HG02571 (cell line): Measurements from ENCODE around the gene ACTL6B.
"Not testable (repeated sequence)": the region's sequence is repeated elsewhere in the genome, so short reads cannot be mapped to it uniquely, and the experiment has no call there.

Experiments used
- ATAC-seq: cut with Tn5 transposase; IDR thresholded peaks from one replicate; pipeline ENCODE4 v1.9.1; 2021; ENCODE audit warnings: mild to moderate bottlenecking, moderate library complexity; ENCODE audit not compliant: unreplicated experiment

The ACTL6B gene

GRCh38 chr7:100671353-100672327, 15.4 kb upstream of the ACTL6B start:
- ATAC-seq = no peak

GRCh38 chr7:100670074-100670473, 13.8 kb upstream of the ACTL6B start:
- no peak for ATAC-seq

- ATAC-seq = not testable (repeated sequence)
Observed at GRCh38 chr7:100669106-100669505, 12.9 kb upstream of the ACTL6B start.

GRCh38 chr7:100668069-100668449, 11.8 kb upstream of the ACTL6B start:
- ATAC-seq = no peak

- ATAC-seq = no peak
Observed at GRCh38 chr7:100667331-100668068, 11.3 kb upstream of the ACTL6B start.

- no peak for ATAC-seq
Observed at GRCh38 chr7:100665168-100665726, 9.0 kb upstream of the ACTL6B start.

- not testable (repeated sequence) for ATAC-seq
Observed at GRCh38 chr7:100662194-100662776, 6.0 kb upstream of the ACTL6B start.

- no peak for ATAC-seq
Observed at GRCh38 chr7:100654908-100655831, 1.1 kb downstream of the ACTL6B start.

- no peak for ATAC-seq
Observed at GRCh38 chr7:100649826-100650565, 6.3 kb downstream of the ACTL6B start.

GRCh38 chr7:100642534-100642907, 13.7 kb downstream of the ACTL6B start:
- ATAC-seq = no peak

GRCh38 chr7:100641860-100642533, 14.3 kb downstream of the ACTL6B start:
- ATAC-seq = no peak

GRCh38 chr7:100641463-100641859, 14.8 kb downstream of the ACTL6B start, which contains the start of gene TFR2:
Gene TFR2, minus strand, starts transcription at chr7:100641552. Its CDS starts 43 bp downstream, at chr7:100641509.
- ATAC-seq = no peak

- ATAC-seq = no peak
Observed at GRCh38 chr7:100640517-100641440, 15.5 kb downstream of the ACTL6B start.

GRCh38 chr7:100639995-100640516, 16.2 kb downstream of the ACTL6B start:
- no peak for ATAC-seq

GRCh38 chr7:100632951-100633717, 23.1 kb downstream of the ACTL6B start:
- no peak for ATAC-seq

- no peak for ATAC-seq
Observed at GRCh38 chr7:100630066-100630465, 26.2 kb downstream of the ACTL6B start.
